ENCODE results near the gene NKAP. TPM values are rescaled to one million over a fixed set of nuclear protein-coding genes. Genes with fewer than 3 reads are reported as not detected.

NKAP gene
- total RNA-seq, 1 experiment from 2014 or later = 2.8 TPM

Other genes with a start within 250 kb of the NKAP start
- 0.72 TPM in 1 of 2 replicates, not detected in the other for gene SOWAHD, start 185.2 kb downstream of the NKAP start, total RNA-seq (2014; rRNA removed; shearing (Covaris generic))
- 1,038 and 3,069 TPM in 2 replicates for gene RPL39, start 152.1 kb downstream of the NKAP start, total RNA-seq (2014; rRNA removed; shearing (Covaris generic))
- 1.8 and 2.3 TPM in 2 replicates for gene UPF3B, start 90.8 kb downstream of the NKAP start, total RNA-seq (2014; rRNA removed; shearing (Covaris generic))
- 6.6 and 7.8 TPM in 2 replicates for gene RNF113A, start 72.0 kb downstream of the NKAP start, total RNA-seq (2014; rRNA removed; shearing (Covaris generic))
- gene NDUFA1, start 71.9 kb downstream of the NKAP start, total RNA-seq (2014; rRNA removed; shearing (Covaris generic)) = 55.7 and 60.9 TPM in 2 replicates
- gene AKAP14, start 47.9 kb downstream of the NKAP start, total RNA-seq (2014; rRNA removed; shearing (Covaris generic)) = not detected in 2 replicates
- not detected in 2 replicates for gene RHOXF2B, start 133.9 kb upstream of the NKAP start, total RNA-seq (2014; rRNA removed; shearing (Covaris generic))
- not detected in 2 replicates for gene RHOXF1, start 172.2 kb upstream of the NKAP start, total RNA-seq (2014; rRNA removed; shearing (Covaris generic))
- not detected in 2 replicates for gene RHOXF2, start 214.9 kb upstream of the NKAP start, total RNA-seq (2014; rRNA removed; shearing (Covaris generic))